Sigmoid colon (tissue), 7 donors: ENCODE measurements around the gene HACD4. TPM values are rescaled to one million over a fixed set of nuclear protein-coding genes. Genes with fewer than 3 reads are reported as not detected.

Experiments used
- DNase-seq: peaks from one replicate; pipeline ENCODE4 v3.0.0-alpha.2; 2019
- H3K27ac ChIP-seq, 4 donors: fragments of 200-600 bp; sonication (generic); one replicate each; pipeline ENCODE4 v1.5.1; 2016 to 2019; ENCODE audit warnings: mild to moderate bottlenecking in 1 of 4
- H3K27me3 ChIP-seq, 3 donors: fragments of 200-600 bp; sonication (generic); one replicate each; pipeline ENCODE4 v1.5.1; 2019; ENCODE audit warnings: mild to moderate bottlenecking in 1 of 3
- H3K36me3 ChIP-seq, 4 donors: fragments of 200-600 bp; sonication (generic); one replicate each; pipeline ENCODE4 v1.5.1; 2016 to 2019
- H3K4me1 ChIP-seq, 4 donors: fragments of 200-600 bp; sonication (generic); one replicate each; pipeline ENCODE4 v1.5.1; 2017 to 2019
- H3K4me3 ChIP-seq, 4 donors: fragments of 200-600 bp; sonication (generic); one replicate each; pipeline ENCODE4 v1.5.1; 2017 to 2019; ENCODE audit warnings: mild to moderate bottlenecking in 2 of 4, moderate library complexity in 1 of 4
- H3K9me3 ChIP-seq, 4 donors: fragments of 200-600 bp in 3 of 4; sonication (generic) in 3 of 4; one replicate each; pipeline versions ENCODE4 v1.5.1 to v1.6.1; 2013 to 2019
- CTCF ChIP-seq, 4 experiments: fragments of 450-650 bp in 3 of 4; fragments of 200-600 bp in 1 of 4; IDR thresholded peaks; one replicate each; pipeline ENCODE4 v1.5.1; 2016 to 2019; ENCODE audit warnings: antibody characterized with exemption in 4 of 4, mild to moderate bottlenecking in 3 of 4, moderate library complexity in 2 of 4
- EP300 ChIP-seq, 4 donors: sonication (generic); formaldehyde crosslinking; IDR thresholded peaks; one replicate each; pipeline ENCODE4 v1.6.1; 2017; ENCODE audit warnings: antibody characterized with exemption in 4 of 4
- POLR2A ChIP-seq, 2 donors: fragments of 450-650 bp; IDR thresholded peaks; one replicate each; pipeline ENCODE4 v1.6.1; 2016; ENCODE audit warnings: antibody characterized with exemption in 2 of 2, mild to moderate bottlenecking in 2 of 2, moderate library complexity in 2 of 2
- POLR2AphosphoS5 ChIP-seq, 4 donors: sonication (generic); formaldehyde crosslinking; IDR thresholded peaks; one replicate each; pipeline ENCODE4 v1.6.1; 2017; ENCODE audit warnings: antibody characterized with exemption in 4 of 4
- WGBS, 2 donors: extraction: QIAGEN DNeasy Blood & Tissue Kit; methylation state at CpG; one replicate each; pipeline ENCODE4 v1.1.7; 2013; 5-methylcytosine and 5-hydroxymethylcytosine counted together
- intact Hi-C: fragments of 100-400 bp; cut with DNase I; formaldehyde crosslinking; loops from one replicate; pipeline ENCODE4 v1.15.1; 2023
- polyA plus RNA-seq, 3 donors: library from polyadenylated mRNA; stranded (reverse); fragments of 200-250 nt; gene quantifications; one replicate each; pipeline ENCODE4 v1.2.3, GENCODE V29; 2013
- total RNA-seq, 4 donors: library from RNA; depleted of rRNA; stranded (reverse); fragments of >200 nt; gene quantifications; one replicate each; pipeline ENCODE4 v1.1.0, GENCODE V29; 2016
- donor health status: healthy with polysubstance abuse.
- donor health status: Bipolar disorder and iron deficiency.
- donor health status: healthy.

Gene HACD4
- total and polyA plus RNA-seq, 7 donors: 1.4 to 14.7 (median 8.8) TPM

GRCh38 chr9:21075484-21075883 lies 44.0 kb upstream of the HACD4 start:
- no peak overlapping the region for H3K4me3 ChIP-seq
- H3K27me3 ChIP-seq: no peaks in the 10 kb centered on the region
- intact Hi-C loops: no loop called here
- no peaks in the 10 kb centered on the region for H3K9me3 ChIP-seq
- no peak for TF ChIP-seq POLR2A (IDR thresholded peaks at IDR 0.05)
- no peak for TF ChIP-seq EP300 (IDR thresholded peaks at IDR 0.05)
- no peak for TF ChIP-seq POLR2AphosphoS5 (IDR thresholded peaks at IDR 0.05)
- no peak for TF ChIP-seq CTCF (IDR thresholded peaks at IDR 0.05)
- H3K36me3 ChIP-seq: no peaks in the 10 kb centered on the region
- 58 to 66% methylated on average over 3 of the region's 3 CpGs for WGBS, 2 donors
- DNase-seq: no peak
- no peak overlapping the region for H3K27ac ChIP-seq
- peaks cover 0 to 6% (median 4%) of the 10 kb centered on the region in 4 donors for H3K4me1 ChIP-seq

GRCh38 chr9:21070906-21071305 lies 39.5 kb upstream of the HACD4 start:
- Histone ChIP-seq H3K4me3 (no peak overlapping the region), H3K36me3 (no peaks in the 10 kb centered on the region), H3K27me3 (no peaks in the 10 kb centered on the region), H3K4me1 (peaks cover 0 to 13% (median 10%) of the 10 kb centered on the region in 4 donors), H3K27ac (peak overlapping the region in 2 of 4 donors; percentile 69), H3K9me3 (no peaks in the 10 kb centered on the region)
- no peak for DNase-seq
- no peak for TF ChIP-seq CTCF (IDR thresholded peaks at IDR 0.05)
- no peak for TF ChIP-seq EP300 (IDR thresholded peaks at IDR 0.05)
- TF ChIP-seq POLR2AphosphoS5 (IDR thresholded peaks at IDR 0.05): no peak
- TF ChIP-seq POLR2A (IDR thresholded peaks at IDR 0.05): no peak
- intact Hi-C loops: no loop called here

- H3K9me3 ChIP-seq: no peaks in the 10 kb centered on the region
- WGBS, 2 donors: 40 to 56% methylated on average over 4 of the region's 4 CpGs
- DNase-seq: peak; percentile 80
- H3K4me3 ChIP-seq: peak overlapping the region in 2 of 4 donors; percentile 3 to 5
- TF ChIP-seq EP300 (IDR thresholded peaks at IDR 0.05): no peak
- peak in 2 of 4 donors; percentile 36 to 53 for TF ChIP-seq POLR2AphosphoS5 (IDR thresholded peaks at IDR 0.05)
- peak; percentile 32 to 48 (median 37) for TF ChIP-seq CTCF (IDR thresholded peaks at IDR 0.05)
- no peaks in the 10 kb centered on the region for H3K36me3 ChIP-seq
- intact Hi-C loops: no loop called here
- H3K27me3 ChIP-seq: no peaks in the 10 kb centered on the region
- peak overlapping the region; percentile 62 to 72 (median 69) for H3K27ac ChIP-seq
- peaks cover 0 to 13% (median 10%) of the 10 kb centered on the region in 4 donors for H3K4me1 ChIP-seq
These were observed 38.7 kb upstream of the HACD4 start for GRCh38 chr9:21070171-21070571.

- no peak for TF ChIP-seq CTCF (IDR thresholded peaks at IDR 0.05)
- TF ChIP-seq EP300 (IDR thresholded peaks at IDR 0.05): no peak
- TF ChIP-seq POLR2A (IDR thresholded peaks at IDR 0.05): no peak
- TF ChIP-seq POLR2AphosphoS5 (IDR thresholded peaks at IDR 0.05): no peak
- Histone ChIP-seq H3K9me3 (no peaks in the 10 kb centered on the region), H3K27me3 (no peaks in the 10 kb centered on the region), H3K4me3 (no peak overlapping the region), H3K4me1 (no peaks in the 10 kb centered on the region), H3K27ac (no peak overlapping the region), H3K36me3 (no peaks in the 10 kb centered on the region)
- DNase-seq: no peak
- 39% methylated on average over 2 of the region's 2 CpGs for WGBS, 2 donors
- intact Hi-C loops: no loop called here
These were observed 29.6 kb upstream of the HACD4 start for GRCh38 chr9:21060919-21061561.

- no peak for TF ChIP-seq CTCF (IDR thresholded peaks at IDR 0.05)
- no peak for TF ChIP-seq POLR2A (IDR thresholded peaks at IDR 0.05)
- TF ChIP-seq EP300 (IDR thresholded peaks at IDR 0.05): no peak
- no peak for TF ChIP-seq POLR2AphosphoS5 (IDR thresholded peaks at IDR 0.05)
- intact Hi-C loops: no loop called here
- H3K27me3 ChIP-seq: no peaks in the 10 kb centered on the region
- no peaks in the 10 kb centered on the region for H3K4me1 ChIP-seq
- H3K27ac ChIP-seq: no peak overlapping the region
- no peak for DNase-seq
- 15 to 50% methylated on average over 1 of the region's 1 CpG for WGBS, 2 donors
- H3K36me3 ChIP-seq: no peaks in the 10 kb centered on the region
- H3K9me3 ChIP-seq: no peaks in the 10 kb centered on the region
- no peak overlapping the region for H3K4me3 ChIP-seq
These were observed 25.5 kb upstream of the HACD4 start for GRCh38 chr9:21056931-21057330.
